Glutamatergic neuron (in vitro differentiated cells): ENCODE results near the gene MTMR4. TPM values are rescaled to one million over a fixed set of nuclear protein-coding genes. Genes with fewer than 3 reads are reported as not detected.

Experiments used
- DNase-seq: peaks from one replicate; pipeline ENCODE4 v3.0.0; 2022
- H3K27ac Mint-ChIP-seq: one replicate; pipeline ENCODE4 v1.8.0; 2020; ENCODE audit warnings: mild to moderate bottlenecking, mixed read lengths, inconsistent platforms; ENCODE audit not compliant: unreplicated experiment
- H3K27me3 Mint-ChIP-seq: one replicate; pipeline ENCODE4 v1.8.0; 2020; ENCODE audit warnings: mild to moderate bottlenecking, moderate library complexity, mixed read lengths, inconsistent platforms; ENCODE audit not compliant: unreplicated experiment
- H3K36me3 Mint-ChIP-seq: one replicate; pipeline ENCODE4 v1.8.0; 2020; ENCODE audit warnings: mild to moderate bottlenecking, mixed read lengths, inconsistent platforms; ENCODE audit not compliant: unreplicated experiment
- H3K4me1 Mint-ChIP-seq: one replicate; pipeline ENCODE4 v1.8.0; 2020; ENCODE audit warnings: mild to moderate bottlenecking, low read depth, mixed read lengths, inconsistent platforms; ENCODE audit not compliant: unreplicated experiment
- H3K4me3 Mint-ChIP-seq: one replicate; pipeline ENCODE4 v1.8.0; 2020; ENCODE audit warnings: mild to moderate bottlenecking, mixed read lengths, inconsistent platforms; ENCODE audit not compliant: unreplicated experiment
- H3K9me3 Mint-ChIP-seq: one replicate; pipeline ENCODE4 v1.8.0; 2020; ENCODE audit warnings: mild to moderate bottlenecking, moderate library complexity, mixed read lengths, inconsistent platforms; ENCODE audit not compliant: unreplicated experiment
- total RNA-seq: library from RNA; stranded (reverse); fragmentation: NEBNext Ultra II Directional; extraction: Animal tissue kit (Norgen Biotek cat#: 25700); gene quantifications from one replicate; pipeline ENCODE4 v1.2.1, GENCODE V29; 2021; ENCODE audit not compliant: unreplicated experiment
- TF ChIP-seq, protein P1 (sequence below): fragments of 200-600 bp; sonication (generic); IDR thresholded peaks from one replicate; pipeline ENCODE4 v1.5.0; 2021; ENCODE audit not compliant: partially characterized antibody, unreplicated experiment

The MTMR4 gene
- total RNA-seq, 1 donor from 2014 or later, result 152 TPM

- H3K27ac Mint-ChIP-seq, result no peak overlapping the region
- H3K4me1 Mint-ChIP-seq, result no peaks in the 10 kb centered on the region
- no peak overlapping the region for H3K4me3 Mint-ChIP-seq
- H3K27me3 Mint-ChIP-seq, result no peaks in the 10 kb centered on the region
- DNase-seq, result no peak
- H3K36me3 Mint-ChIP-seq, result no peaks in the 10 kb centered on the region
- H3K9me3 Mint-ChIP-seq, result no peaks in the 10 kb centered on the region
- TF ChIP-seq, protein P1, sequence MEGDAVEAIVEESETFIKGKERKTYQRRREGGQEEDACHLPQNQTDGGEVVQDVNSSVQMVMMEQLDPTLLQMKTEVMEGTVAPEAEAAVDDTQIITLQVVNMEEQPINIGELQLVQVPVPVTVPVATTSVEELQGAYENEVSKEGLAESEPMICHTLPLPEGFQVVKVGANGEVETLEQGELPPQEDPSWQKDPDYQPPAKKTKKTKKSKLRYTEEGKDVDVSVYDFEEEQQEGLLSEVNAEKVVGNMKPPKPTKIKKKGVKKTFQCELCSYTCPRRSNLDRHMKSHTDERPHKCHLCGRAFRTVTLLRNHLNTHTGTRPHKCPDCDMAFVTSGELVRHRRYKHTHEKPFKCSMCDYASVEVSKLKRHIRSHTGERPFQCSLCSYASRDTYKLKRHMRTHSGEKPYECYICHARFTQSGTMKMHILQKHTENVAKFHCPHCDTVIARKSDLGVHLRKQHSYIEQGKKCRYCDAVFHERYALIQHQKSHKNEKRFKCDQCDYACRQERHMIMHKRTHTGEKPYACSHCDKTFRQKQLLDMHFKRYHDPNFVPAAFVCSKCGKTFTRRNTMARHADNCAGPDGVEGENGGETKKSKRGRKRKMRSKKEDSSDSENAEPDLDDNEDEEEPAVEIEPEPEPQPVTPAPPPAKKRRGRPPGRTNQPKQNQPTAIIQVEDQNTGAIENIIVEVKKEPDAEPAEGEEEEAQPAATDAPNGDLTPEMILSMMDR, result no peak
Measured at GRCh38 chr17:58476812-58477211, 37.6 kb downstream of the MTMR4 start.

DNA sequence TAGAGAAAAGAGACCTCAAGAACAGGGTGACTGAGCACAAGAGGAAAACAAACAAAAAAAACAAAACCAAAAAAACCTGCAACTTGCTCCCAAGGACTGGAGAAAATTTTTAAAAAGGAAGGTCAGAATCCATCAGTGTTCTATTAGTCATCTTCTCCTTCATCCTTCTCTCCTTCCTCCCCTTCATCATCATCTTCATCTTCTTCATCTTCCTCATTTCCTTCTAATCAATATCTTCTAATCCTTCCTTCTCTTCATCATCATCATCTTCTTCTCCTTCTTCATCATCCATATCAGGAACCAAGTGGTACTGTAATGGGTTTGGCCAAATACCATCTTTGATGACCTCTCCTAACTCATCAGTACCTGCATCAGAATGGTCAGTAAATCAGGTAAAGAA, 38.5 kb downstream of the MTMR4 start:
- Mint-ChIP-seq H3K4me1 (no peaks in the 10 kb centered on the region), H3K4me3 (no peak overlapping the region), H3K27ac (no peak overlapping the region), H3K9me3 (no peaks in the 10 kb centered on the region), H3K36me3 (no peaks in the 10 kb centered on the region), H3K27me3 (no peaks in the 10 kb centered on the region)
- TF ChIP-seq, protein P1, result no peak
- DNase-seq, result no peak

DNA sequence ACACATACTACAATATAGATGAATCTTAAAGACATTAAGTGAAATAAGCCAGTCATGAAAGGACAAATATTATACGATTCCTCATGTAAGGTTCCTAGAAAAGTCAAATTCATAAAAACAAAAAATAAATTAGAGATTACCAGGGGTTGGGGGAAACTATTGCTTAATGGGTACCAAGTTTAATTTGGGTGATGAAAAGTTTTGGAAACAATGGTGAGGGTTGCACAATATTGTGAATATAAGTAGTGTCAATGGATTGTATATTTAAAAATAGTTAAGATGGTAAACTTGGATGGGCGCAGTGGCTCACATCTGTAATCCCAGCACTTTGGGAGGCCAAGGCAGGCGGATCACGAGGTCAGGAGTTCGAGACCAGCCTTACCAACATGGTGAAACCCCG, 44.1 kb downstream of the MTMR4 start:
- H3K36me3 Mint-ChIP-seq, result no peaks in the 10 kb centered on the region

GRCh38 chr17:58468944-58469343, 45.5 kb downstream of the MTMR4 start:
- TF ChIP-seq, protein P1, result no peak
- H3K27ac Mint-ChIP-seq, result no peak overlapping the region
- DNase-seq, result no peak
- no peak overlapping the region for H3K4me3 Mint-ChIP-seq
- no peaks in the 10 kb centered on the region for H3K36me3 Mint-ChIP-seq
- H3K9me3 Mint-ChIP-seq, result no peaks in the 10 kb centered on the region
- H3K4me1 Mint-ChIP-seq, result no peaks in the 10 kb centered on the region
- no peaks in the 10 kb centered on the region for H3K27me3 Mint-ChIP-seq

More for the DNA sequence above, 44.1 kb downstream of the MTMR4 start:
- DNase-seq, result no peak
- TF ChIP-seq, protein P1, result no peak
- Mint-ChIP-seq H3K27ac (no peak overlapping the region), H3K9me3 (no peaks in the 10 kb centered on the region), H3K4me3 (no peak overlapping the region), H3K27me3 (no peaks in the 10 kb centered on the region), H3K4me1 (no peaks in the 10 kb centered on the region)

GRCh38 chr17:58455491-58455890, 58.9 kb downstream of the MTMR4 start:
- H3K27me3 Mint-ChIP-seq, result no peaks in the 10 kb centered on the region
- H3K9me3 Mint-ChIP-seq, result no peaks in the 10 kb centered on the region
- no peaks in the 10 kb centered on the region for H3K36me3 Mint-ChIP-seq
- TF ChIP-seq, protein P1, result no peak
- H3K4me3 Mint-ChIP-seq, result no peak overlapping the region
- H3K4me1 Mint-ChIP-seq, result no peaks in the 10 kb centered on the region
- H3K27ac Mint-ChIP-seq, result no peak overlapping the region
- no peak for DNase-seq
